GM21576 (cell line): ENCODE measurements around the gene SEMA5B.

Experiments
- ATAC-seq: cut with Tn5 transposase; IDR thresholded peaks from one replicate; pipeline ENCODE4 v1.9.1; 2021; ENCODE audit warnings: mild to moderate bottlenecking, moderate library complexity; ENCODE audit not compliant: unreplicated experiment

Gene SEMA5B

GRCh38 chr3:123027292-123028232, at the start of gene SEMA5B:
Gene SEMA5B, minus strand, starts transcription at chr3:123027763. Its CDS starts 66,500 bp downstream, at chr3:122961263.
- no peak for ATAC-seq

GRCh38 chr3:123076496-123077418, 49.2 kb upstream of the SEMA5B start:
- ATAC-seq: no peak

- ATAC-seq: no peak
These were observed 48.5 kb upstream of the SEMA5B start for GRCh38 chr3:123076112-123076495.

- no peak for ATAC-seq
These were observed 47.8 kb upstream of the SEMA5B start for GRCh38 chr3:123075359-123075758.

GRCh38 chr3:123072564-123072963, 45.0 kb upstream of the SEMA5B start:
- no peak for ATAC-seq

GRCh38 chr3:123072152-123072551, 44.6 kb upstream of the SEMA5B start:
- ATAC-seq: no peak

- no peak for ATAC-seq
These were observed 44.0 kb upstream of the SEMA5B start for GRCh38 chr3:123071581-123071980.

- no peak for ATAC-seq
These were observed 43.6 kb upstream of the SEMA5B start for GRCh38 chr3:123071146-123071545.

- no peak for ATAC-seq
These were observed 42.9 kb upstream of the SEMA5B start for GRCh38 chr3:123070510-123070909.

GRCh38 chr3:123068601-123069381, 41.2 kb upstream of the SEMA5B start:
- no peak for ATAC-seq

GRCh38 chr3:123067689-123068600, 40.4 kb upstream of the SEMA5B start:
- ATAC-seq: peak; percentile 29

- ATAC-seq: peak; percentile 86
These were observed 39.5 kb upstream of the SEMA5B start, which contains the start of gene PDIA5 for GRCh38 chr3:123066896-123067688. Gene PDIA5, plus strand, starts transcription at chr3:123067025. Its CDS starts 140 bp downstream, at chr3:123067165.

- ATAC-seq: no peak
These were observed 39.0 kb upstream of the SEMA5B start for GRCh38 chr3:123066599-123066895.

- no peak for ATAC-seq
These were observed 37.4 kb upstream of the SEMA5B start for GRCh38 chr3:123064914-123065313.

GRCh38 chr3:123064506-123064905, 36.9 kb upstream of the SEMA5B start:
- ATAC-seq: no peak

- no peak for ATAC-seq
These were observed 35.5 kb upstream of the SEMA5B start for GRCh38 chr3:123063034-123063433.

GRCh38 chr3:123061856-123062255, 34.3 kb upstream of the SEMA5B start:
- ATAC-seq: no peak

- ATAC-seq: no peak
These were observed 32.5 kb upstream of the SEMA5B start for GRCh38 chr3:123060054-123060453.

- no peak for ATAC-seq
These were observed 30.9 kb upstream of the SEMA5B start for GRCh38 chr3:123058505-123058904.
